Anterior cingulate cortex (tissue), 58 donors: Measurements from ENCODE around the gene GNG12.
"Not testable (repeated sequence)": the region's sequence is repeated elsewhere in the genome, so short reads cannot be mapped to it uniquely, and the experiment has no call there.

Source experiments
- DNase-seq, 58 donors: peaks; one replicate each; lab custom pipeline; 2025; lab: John Stamatoyannopoulos, UW

The GNG12 gene

DNA sequence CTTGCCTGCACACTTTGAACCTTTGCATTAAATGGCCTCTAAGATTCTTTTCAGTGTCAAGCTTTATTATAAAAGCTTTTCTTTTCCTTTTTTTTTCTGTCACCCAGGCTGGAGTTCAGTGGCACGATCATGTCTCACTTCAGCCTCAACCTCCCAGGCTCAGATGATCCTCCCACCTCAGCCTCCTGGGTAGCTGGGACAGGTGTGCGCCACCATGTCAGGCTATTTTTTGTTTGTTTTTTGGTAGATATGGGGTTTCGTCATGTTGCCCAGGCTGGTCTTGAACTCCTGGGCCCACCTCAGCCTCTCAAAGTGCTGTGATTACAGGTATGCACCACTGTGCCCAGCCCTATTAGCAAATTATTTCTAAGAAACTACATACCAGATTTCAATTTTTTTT lies 95.4 kb downstream of the GNG12 start:
- DNase-seq, result no peak

DNA sequence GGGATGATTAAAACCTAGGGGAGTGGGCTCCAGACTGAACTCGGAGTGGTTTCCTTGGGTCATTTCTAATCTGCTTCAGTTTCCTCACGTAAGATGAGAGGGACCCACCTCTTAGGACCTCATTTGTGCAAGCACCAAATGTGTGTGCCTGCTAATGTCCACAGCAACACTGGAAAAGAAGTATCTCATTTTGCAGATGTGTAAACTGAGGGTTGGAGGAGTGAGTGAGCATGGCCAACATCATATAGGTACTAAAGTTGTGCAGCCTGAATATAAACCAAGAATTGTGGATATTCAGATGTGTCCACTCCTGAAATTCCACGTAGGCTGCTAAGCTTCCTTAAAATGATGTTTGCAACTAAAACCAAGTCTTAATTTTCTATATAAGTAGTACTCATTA lies 96.5 kb downstream of the GNG12 start:
- DNase-seq, result no peak

DNA sequence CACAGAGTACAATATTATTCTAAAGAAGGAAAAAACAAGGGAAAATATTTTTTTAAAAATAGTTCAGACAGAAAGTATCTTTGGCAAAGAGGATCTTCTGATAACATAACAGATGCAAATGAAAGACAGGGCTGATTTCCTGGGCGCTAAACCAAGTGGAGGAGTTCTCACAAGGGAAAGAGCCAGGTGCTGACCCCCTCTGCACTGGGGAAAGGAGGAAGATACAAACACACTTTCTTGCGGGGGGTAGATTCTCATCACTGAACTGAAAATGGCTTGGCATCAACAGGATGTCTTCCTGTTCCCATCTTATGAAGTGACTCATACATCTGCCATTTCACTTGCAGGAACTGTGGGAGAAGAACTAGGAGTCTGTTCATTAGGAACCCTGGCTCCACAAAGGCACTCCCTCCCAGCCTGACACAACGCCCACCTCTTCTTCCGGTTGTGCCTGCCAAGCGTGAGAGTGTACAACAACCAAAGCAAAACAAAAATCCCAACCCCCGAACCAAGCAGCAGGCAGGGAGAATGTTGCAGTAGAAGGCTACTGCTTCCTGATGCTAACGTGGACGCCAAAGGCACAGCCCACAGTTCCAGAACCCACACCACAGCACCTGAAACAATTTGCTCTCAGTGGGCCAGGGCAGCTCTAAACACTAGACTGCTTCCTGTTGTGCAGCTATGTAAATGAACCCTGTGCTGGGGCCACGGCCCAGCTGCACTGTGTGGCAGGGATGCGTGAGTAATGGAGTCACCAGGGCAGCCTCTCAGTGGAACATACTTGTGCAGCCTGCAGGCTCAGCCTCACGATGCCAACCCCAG lies 97.2 kb downstream of the GNG12 start:
- peak in 53 of 58 donors; percentile 8 to 84 (median 47) for DNase-seq

DNA sequence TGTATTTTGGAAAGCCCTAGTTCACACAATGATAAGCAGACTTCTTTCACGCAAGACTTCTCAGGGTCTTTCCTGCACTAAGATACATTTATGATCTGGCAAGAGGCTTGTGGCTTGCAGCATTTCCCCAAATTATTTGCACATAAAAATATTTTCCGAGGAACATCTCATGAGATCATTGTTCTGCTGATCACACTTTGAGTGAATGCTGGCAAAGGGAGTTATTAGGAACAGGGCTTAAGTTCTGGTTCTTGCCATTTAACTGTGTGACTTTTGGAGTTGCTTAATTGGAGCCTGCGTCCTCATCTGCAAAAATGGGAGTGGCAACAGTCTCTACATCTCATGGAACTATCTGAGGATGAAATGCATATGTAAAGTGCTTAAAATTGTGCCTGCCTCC lies 98.1 kb downstream of the GNG12 start:
- no peak for DNase-seq

DNA sequence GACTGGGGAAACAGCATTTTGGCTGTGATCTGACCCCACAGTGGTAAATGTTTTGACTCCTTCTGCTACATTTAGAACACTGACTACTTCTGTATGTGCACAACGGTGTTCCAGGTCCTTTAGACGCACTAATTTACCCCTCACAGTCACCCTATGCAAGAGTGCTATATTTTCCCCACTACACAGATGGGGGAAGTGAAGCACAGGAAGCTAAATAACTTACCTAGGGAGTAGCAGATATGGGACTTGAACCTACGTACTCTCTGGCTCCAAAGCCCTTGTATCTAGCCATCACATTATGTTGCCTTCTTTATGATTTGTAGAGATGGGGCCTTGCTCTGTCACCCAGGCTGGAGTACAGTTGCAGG lies 99.0 kb downstream of the GNG12 start:
- DNase-seq, result no peak

DNA sequence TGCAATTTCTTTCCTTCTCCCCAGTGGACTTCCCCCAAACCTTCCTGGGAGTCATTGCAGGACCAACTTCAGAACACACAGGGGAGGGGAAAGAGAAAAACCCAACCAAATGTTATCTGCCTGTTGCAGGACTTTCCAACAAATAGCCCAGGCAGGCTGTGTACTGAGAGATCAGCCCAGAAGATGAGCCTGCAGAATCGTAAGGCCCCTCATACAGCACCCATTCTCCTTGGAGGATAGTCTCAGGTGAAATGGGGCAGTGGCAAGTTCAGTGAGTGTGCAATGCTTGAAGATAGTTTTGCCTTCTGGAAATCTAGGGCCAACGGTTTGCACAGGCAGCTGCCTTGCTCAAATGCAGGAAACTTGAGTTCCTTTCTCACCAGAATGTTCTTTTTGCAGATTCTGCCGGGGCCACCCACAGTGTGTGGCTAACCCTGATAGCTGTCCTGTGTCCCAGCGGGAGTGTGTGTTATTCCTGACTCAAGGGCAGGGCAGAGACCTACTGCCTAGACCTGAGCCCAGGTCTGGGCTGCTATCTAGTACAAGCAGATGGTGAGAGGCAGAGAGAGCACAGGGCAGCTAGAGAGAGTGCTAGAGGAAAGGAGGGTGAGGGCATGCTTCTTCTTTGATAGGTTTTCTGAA lies 99.5 kb downstream of the GNG12 start:
- DNase-seq, result no peak

DNA sequence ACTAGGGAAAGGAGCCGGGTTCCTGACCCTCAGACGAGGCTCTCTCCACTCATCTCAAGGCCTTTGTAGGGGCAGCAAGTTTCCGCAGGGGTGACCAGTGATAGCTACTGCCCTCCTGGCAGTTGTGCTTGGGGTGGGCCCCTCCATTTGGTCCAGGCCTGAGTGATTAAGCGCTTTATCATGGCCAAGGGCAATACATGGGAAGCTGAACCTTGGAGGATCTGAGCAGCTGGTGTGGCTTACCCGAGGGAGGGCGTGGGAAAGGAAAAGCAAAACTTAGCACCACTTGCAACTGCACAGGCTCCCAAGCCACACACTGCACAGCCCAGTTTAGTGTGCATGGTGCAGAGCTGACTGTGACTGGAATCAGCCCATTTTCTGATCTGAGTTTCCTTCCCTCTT lies 100.5 kb downstream of the GNG12 start:
- peak in 1 of 58 donors; percentile 19 for DNase-seq

DNA sequence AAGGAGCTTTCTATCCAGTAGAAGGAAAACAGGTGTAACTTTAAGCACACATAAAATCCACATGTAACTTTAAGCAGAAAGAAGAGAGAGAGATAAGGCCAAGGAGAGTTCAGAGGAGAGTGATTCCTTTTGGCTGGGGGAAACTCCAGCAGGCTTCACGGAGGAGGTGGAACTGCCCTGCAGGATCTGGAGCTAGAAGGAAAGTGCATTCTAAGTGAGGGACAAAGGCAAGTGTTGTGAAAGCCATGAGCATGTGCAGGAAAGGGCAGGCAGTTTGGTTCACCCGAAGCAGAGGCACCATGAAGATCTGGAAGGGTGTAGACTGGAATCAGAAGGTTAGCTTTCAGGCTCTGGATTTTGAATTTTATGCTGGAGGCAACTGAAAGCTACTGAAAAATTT lies 101.9 kb downstream of the GNG12 start:
- DNase-seq, result no peak

DNA sequence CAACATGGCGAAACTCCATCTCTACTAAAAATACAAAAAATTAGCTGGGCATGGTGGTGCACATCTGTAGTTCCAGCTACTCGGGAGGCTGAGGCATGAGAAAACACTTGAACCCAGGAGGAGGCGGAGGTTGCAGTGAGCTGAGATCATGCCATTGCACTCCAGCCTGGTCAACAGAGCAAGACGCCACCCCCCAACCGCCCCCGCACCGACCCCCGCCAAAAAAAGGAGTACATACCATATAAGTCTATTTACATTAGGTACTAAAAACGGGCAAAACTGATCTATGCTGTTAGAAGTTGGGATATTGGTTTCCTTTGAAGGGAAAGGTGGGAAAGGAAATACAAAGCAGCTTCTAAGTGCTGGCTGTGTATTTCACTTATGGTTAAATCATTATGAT lies 103.0 kb downstream of the GNG12 start:
- not testable (repeated sequence) for DNase-seq

DNA sequence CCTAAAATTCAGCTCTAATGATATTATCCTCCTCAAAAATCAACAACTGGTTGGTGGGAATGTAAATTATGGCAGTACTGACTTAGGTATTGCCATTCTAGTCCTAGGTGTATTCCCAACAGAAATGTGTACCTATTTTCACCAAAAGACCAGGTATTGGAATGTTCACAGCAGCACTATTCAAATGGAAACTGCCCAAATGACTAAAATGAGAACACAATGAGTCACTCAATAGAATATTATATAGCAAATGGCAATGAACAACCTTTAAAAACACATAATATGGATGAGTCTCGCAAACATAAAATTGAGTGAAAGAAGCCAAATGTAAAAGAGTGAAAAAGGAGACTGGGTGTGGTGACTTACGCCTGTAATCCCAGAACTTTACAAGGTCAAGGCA lies 103.4 kb downstream of the GNG12 start:
- DNase-seq, result no peak

DNA sequence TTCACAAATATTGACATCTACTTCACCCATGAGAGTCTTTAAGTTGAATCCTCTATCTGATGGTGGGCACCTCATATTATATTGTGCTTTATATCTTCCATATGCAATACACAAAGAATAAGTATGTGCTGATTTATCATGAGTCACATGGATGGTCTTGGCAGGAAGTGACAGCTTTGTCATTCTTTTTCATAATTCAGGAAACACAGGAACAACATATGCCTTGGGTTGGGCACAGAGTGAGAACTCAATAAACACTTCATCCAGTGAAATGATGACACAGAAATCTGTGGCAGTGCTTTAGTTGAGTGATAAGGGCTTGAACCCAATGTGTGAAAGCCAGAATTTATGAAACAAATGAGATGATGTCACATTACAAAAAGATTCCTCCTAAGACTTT lies 107.0 kb downstream of the GNG12 start:
- DNase-seq, result no peak

DNA sequence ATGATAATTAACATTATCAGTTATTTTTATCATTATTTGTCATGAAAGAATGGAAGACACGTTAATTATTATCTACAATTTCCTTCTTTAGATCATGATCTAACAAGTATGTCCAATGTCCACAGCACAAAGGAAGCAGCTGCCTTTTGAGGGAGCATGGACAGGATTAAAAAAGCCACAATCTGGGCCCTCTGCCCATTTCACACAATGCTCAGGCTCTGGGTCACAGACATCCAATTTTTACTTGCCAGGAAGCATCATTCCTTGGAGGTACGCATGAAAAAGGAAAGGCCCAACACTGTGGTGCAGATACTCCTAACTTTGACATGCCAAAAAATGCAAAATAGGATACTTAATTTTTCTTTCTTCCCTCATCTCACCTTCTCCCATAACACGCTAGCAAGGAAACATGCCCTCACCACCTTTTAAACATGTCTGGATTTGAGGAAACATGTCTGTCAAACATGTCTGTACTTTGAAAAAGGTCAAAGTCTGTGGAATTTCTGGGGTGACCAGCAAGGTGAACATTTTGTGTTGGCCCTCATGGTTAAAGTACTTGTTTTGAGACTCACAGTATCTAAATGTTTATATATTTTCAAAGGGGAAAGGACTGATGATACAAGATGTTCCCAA lies 108.2 kb downstream of the GNG12 start:
- DNase-seq, result peak in 7 of 58 donors; percentile 4 to 17 (median 14)

DNA sequence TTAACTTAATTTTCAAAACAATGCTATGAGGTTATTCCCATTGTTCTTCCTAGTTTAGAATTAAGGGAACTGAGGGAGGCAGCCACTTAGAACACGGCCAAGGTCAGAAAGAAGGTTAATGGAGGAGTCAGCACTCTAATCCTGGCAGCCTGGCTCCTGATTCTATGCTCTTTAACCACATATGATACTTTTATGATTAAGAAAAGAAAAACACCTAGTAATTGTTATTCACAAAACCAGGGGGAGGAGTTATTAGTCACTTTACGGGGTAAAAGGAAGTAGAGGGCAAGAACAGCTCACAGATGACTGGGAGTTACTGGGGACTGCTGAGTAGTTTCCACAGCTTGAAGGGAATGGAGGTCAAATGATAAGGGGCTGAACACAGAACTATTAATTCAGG lies 109.6 kb downstream of the GNG12 start:
- DNase-seq, result no peak

DNA sequence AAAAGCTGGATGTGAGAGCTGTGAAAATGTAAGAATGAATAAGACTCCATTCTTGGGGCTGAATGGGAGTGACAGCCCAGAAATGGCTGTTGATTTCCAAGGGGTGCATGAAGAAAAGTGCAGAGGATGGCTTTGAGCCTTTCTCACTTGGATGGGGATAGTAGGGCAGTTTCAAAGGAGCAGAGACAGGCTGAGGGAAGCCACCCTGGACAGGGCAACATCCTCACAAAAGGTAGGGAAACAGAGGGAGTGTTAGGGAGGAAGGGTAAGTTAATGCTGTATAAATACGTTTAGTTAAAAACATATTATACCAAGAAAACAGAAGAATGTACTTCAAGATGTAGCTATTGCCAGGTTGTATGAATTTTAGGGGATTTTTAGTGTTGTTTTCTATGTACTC lies 110.1 kb downstream of the GNG12 start:
- DNase-seq, result no peak

DNA sequence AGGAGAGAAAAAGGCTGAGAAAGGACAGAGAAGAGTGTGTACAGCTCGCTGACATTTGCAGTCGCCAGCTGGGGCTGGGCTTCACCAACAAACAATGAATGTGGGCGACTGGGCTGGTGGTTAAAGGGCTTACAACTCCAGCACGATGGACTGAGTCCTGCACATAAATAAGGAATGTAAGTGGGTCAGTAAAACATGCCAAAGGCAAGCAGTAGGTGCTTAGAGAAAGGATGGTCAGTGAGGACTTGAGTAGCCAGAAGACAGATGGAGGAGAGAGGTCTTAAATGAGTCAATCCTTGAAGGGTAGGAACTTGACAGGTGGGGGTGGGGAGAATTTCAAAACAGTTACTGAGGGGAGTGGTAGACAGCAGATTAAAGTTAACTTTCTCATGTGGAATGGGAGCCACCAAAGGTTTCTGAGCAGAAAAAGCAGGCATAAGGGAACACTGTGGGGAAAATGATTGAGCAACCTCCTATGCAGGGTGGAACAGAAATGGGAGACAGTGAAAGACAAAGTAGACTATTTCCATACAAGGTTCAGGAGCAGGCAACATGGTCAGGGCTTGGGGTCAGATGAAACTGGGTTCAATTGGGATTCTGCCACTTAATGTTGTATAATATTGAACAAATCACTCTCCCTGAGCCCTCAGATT lies 110.8 kb downstream of the GNG12 start:
- DNase-seq, result no peak

DNA sequence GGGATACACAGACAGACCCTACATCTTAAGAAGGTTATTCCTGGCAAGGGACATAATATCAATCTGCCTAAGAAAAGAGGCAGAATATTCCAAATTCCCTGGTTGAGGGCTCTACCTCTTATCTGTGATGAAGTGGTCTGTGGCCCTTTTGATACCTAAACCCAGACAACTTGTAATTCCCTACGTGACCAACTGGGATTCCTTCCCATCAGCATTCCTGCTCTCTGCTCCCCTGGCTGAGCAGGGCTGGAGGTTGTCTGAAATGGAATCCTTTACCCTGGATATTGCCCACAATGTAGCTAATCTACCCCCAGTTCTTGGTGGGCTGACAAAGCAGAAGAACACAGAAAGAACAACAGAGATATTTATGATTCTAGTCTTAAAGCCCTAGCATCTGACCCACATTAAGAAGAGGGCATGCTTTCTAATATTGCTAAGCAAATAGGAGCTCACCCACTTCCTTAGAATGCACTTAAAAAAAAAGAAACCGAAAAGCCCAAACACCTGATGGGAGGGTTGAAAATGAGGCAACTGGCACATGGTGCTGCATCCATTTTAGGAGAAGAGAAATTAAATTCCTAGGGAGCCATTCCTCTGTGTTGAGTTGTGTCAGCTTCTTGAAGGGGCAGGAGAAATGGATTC lies 111.5 kb downstream of the GNG12 start:
- no peak for DNase-seq

DNA sequence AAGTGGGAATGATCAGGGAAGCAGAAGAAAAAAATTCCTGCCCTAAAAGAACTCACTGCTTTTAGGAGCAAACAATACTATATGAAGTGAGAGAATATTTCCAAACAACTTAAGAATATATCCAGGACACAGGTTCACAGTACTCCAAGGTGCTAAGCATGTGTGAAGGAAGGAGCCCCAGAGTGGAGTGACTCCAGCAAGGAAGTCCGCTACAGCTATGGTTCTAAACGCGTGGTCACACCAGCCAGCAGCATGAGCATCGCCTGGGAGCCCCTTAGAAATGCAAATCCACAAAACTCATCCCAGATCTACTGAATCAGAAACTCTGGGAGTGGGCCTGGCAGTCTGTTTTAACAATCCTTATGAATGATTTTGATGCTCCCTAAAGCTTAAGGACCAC lies 112.2 kb downstream of the GNG12 start:
- no peak for DNase-seq

DNA sequence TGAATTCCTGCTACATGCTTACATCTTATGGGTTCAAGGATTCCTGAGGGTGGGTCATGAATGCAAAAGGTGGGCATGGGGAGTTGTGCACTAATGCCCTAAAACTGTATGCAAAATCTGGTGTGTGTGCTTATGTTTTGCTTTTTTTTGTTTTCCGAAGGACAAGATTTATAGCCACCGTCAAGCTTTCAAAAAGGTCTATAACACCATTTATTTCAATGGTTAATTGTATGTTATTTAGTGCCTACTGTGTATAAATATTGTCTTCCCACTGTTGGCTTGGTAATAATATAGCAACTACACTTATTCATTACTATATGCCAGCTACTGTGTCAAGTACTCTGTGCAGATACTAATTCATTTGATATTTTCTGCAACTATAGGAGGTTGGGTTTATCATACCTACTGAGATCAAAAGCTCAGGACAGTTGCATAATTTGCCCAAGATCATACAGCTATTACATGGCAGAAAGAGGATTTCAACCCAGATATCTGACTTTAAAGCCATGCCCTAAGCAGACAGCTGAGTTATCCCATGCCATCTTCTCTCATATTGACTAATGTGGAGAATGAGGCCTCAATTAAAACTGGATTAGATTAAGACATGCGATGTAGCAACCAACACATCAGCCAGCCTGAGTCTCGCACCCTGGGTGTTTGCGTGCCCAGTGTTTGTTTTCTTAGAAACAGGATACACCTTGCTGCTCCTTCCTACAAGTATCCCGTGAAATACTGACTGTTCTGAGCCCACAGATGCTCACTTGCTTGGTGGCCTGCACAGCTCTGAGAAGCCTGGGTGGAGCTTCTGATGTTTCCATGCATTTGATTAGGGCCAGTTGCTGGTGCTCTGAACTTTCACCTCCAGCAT lies 113.7 kb downstream of the GNG12 start:
- no peak for DNase-seq

DNA sequence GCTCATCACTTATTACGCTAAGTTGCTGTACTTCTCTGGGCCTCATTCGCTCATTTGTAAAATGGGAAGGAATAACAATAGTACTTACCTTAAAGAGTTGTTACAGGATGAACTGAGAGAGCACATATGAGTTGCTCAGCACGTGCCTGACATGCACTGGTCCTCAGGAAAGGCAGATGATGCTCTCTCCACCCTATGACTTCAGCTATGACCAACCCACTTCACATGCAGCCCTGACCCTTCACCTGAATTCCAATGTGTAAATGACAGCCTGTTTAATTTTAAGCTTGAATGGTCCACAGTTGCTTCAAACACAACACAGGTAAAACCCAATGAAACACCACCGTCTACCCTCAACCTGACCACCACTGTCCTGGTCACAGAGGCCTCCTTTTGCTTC lies 115.4 kb downstream of the GNG12 start:
- no peak for DNase-seq

DNA sequence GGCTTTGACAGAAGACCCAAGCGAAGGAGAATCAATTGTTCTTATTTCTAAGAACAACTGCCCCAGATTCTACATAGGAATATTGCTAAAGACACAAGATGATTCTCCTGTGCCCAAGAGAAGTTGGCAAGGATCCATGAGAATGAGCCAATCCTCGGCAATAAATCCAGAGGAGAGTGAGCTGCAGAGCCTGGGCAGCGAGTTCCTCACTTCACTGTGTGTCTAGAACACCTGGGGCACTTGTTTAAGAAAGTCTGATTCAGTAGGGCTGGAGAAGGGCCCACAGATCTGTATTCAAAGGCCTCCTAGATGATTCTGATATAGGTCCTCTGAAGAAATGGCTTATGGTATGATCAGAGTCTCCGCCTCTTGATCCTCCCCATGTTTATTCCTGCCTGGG lies 116.5 kb downstream of the GNG12 start:
- DNase-seq, result peak in 1 of 58 donors; percentile 7
